GM06990 (cell line): ENCODE data around the gene CLEC20A.
"Not testable (repeated sequence)": the region's sequence is repeated elsewhere in the genome, so short reads cannot be mapped to it uniquely, and the experiment has no call there.

Source experiments
- DNase-seq: peaks from one replicate; pipeline ENCODE4 v3.0.0-alpha.2; 2011; ENCODE audit not compliant: insufficient read length; ENCODE audit errors: extremely low read depth
- H3K27me3 ChIP-seq: replicated peaks from 2 replicates; pipeline ENCODE4 v1.6.0; 2011; ENCODE audit warnings: low read length; ENCODE audit not compliant: control insufficient read depth, insufficient read depth
- H3K36me3 ChIP-seq: 2 replicates; pipeline ENCODE4 v1.5.1; 2011; ENCODE audit warnings: low read length; ENCODE audit not compliant: control insufficient read depth, insufficient read depth
- H3K4me3 ChIP-seq: replicated peaks from 2 replicates; pipeline ENCODE4 v1.5.1; 2011; ENCODE audit warnings: low read depth, mild to moderate bottlenecking, control low read depth, low read length
- CTCF ChIP-seq: IDR thresholded peaks from 2 replicates; pipeline ENCODE4 v1.5.1; 2011; ENCODE audit warnings: low read length, control low read depth, mild to moderate bottlenecking, inconsistent platforms; ENCODE audit not compliant: insufficient read depth, poor library complexity, severe bottlenecking

The CLEC20A gene

DNA sequence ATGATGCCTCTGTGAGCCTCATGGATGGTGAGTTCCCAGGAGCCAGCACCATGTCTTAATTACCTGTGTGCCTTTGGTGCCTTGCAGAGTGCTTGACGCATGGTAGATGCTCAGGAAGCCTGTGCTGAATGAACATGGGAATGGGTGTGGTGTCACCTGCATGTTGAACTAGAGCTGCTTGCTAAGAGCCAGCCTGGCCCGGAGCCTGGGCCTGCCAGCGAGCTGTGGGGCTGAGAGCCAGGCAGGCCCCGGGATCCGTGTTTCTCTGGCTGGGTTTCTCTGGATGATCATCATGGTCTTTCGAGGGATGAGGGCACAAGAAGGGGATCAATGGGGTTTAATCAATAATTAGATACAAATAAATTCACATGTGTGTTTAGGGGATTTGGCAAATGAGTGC lies 9.4 kb upstream of the CLEC20A start:
- H3K4me3 ChIP-seq, result no peak overlapping the region
- DNase-seq, result no peak
- H3K36me3 ChIP-seq, result no peaks in the 10 kb centered on the region
- H3K27me3 ChIP-seq, result no peaks in the 10 kb centered on the region; the same call in 1 of the 2 replicates
- TF ChIP-seq CTCF, result no peak

DNA sequence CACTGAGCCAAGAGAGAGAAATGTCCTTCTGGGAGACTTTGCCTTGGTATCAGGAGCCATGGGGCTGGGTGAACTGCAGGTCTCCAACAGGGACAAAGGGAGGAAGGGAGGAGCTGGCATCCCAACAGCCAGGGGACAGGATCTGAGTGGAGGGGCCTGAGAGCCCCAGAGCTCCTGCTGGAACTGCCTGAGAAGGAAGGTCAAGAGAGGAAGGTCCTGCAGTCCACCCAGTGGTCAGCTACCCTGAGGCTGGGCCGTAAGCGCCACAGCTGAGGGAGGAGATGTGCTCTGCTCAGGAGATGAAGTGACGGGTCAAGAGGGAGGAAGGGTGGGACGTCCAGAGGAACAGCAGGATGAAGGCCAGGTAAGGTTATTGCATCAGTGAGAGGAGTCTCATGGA lies 7.5 kb upstream of the CLEC20A start:
- no peak for DNase-seq
- H3K27me3 ChIP-seq, result no peaks in the 10 kb centered on the region; the same call in 1 of the 2 replicates
- no peak overlapping the region for H3K4me3 ChIP-seq
- H3K36me3 ChIP-seq, result no peaks in the 10 kb centered on the region
- no peak for TF ChIP-seq CTCF

- no peaks in the 10 kb centered on the region for H3K36me3 ChIP-seq
- TF ChIP-seq CTCF, result no peak
- no peak overlapping the region for H3K4me3 ChIP-seq
- DNase-seq, result no peak
- H3K27me3 ChIP-seq, result no peaks in the 10 kb centered on the region; the same call in 1 of the 2 replicates
Measured at GRCh38 chr1:178503849-178504248, 7.1 kb upstream of the CLEC20A start.

DNA sequence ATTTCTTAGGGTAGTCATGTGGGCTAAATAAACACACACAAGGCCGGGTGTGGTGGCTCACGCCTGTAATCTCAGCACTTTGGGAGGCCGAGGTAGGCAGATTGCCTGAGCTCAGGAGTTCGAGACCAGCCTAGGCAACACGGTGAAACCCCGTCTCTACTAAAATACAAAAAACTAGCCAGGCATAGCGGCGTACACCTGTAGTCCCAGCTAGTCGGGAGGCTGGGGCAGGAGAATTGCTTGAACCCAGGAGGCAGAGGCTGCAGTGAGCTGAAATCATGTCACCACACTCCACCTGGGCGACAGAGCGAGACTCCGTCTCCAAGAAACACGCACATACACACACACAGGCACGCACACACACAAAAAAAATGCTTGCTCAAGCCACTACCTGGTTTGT lies 6.6 kb upstream of the CLEC20A start:
- H3K27me3 ChIP-seq, H3K4me3 ChIP-seq, DNase-seq, H3K36me3 ChIP-seq: not testable (repeated sequence)

DNA sequence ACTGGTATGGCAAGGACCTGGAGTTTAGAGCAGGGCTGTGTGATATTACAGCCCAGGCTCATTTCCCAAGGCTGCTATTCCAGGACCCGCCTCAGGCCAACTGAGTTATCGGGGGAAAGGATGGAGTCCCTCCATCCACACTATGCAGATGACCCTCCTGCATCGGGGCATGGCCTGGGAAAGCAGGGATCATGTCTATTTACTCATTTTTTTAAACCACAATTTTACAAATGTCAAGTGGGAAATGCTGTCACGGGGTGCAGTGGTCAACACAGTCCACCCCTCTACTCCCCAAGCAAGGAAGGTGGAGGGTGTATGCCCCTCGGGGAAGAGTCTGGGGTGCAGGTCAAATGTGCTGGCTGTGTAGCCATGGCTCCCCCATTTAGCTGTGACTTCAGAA lies 6.1 kb upstream of the CLEC20A start:
- no peak for TF ChIP-seq CTCF
- no peak overlapping the region for H3K4me3 ChIP-seq
- H3K27me3 ChIP-seq, result no peaks in the 10 kb centered on the region; the same call in 1 of the 2 replicates
- no peaks in the 10 kb centered on the region for H3K36me3 ChIP-seq
- no peak for DNase-seq

GRCh38 chr1:178502330-178502714 lies 5.6 kb upstream of the CLEC20A start:
- TF ChIP-seq CTCF, result no peak
- Histone ChIP-seq H3K36me3 (no peaks in the 10 kb centered on the region), H3K4me3 (no peak overlapping the region), H3K27me3 (no peaks in the 10 kb centered on the region; the same call in 1 of the 2 replicates)
- no peak for DNase-seq
